GM23248 (cell line): ENCODE results near the gene OPN1MW. TPM values are rescaled to one million over a fixed set of nuclear protein-coding genes. Genes with fewer than 3 reads are reported as not detected.
"Not testable (repeated sequence)": the region's sequence is repeated elsewhere in the genome, so short reads cannot be mapped to it uniquely, and the experiment has no call there.

Experiments used
- DNase-seq: peaks from one replicate; pipeline ENCODE4 v3.0.0-alpha.2; 2015
- H2AFZ ChIP-seq: fragments of 200-600 bp; sonication (generic); 2 replicates; pipeline ENCODE4 v1.6.1; 2016; ENCODE audit warnings: antibody characterized with exemption
- H3F3A ChIP-seq: fragments of 200-600 bp; sonication (generic); 2 replicates; pipeline ENCODE4 v1.6.1; 2016; ENCODE audit warnings: mild to moderate bottlenecking, antibody characterized with exemption, mixed run types; ENCODE audit not compliant: insufficient read depth
- H3K27ac ChIP-seq: fragments of 200-600 bp; sonication (generic); 2 replicates; pipeline ENCODE4 v1.5.1; 2016; ENCODE audit warnings: mild to moderate bottlenecking
- H3K27me3 ChIP-seq: fragments of 200-600 bp; sonication (generic); replicated peaks from 2 replicates; pipeline ENCODE4 v1.6.1; 2016; ENCODE audit warnings: mild to moderate bottlenecking; ENCODE audit not compliant: insufficient read depth
- H3K36me3 ChIP-seq: fragments of 200-600 bp; sonication (generic); 2 replicates; pipeline ENCODE4 v1.6.1; 2016; ENCODE audit warnings: low read depth, mild to moderate bottlenecking
- H3K4me1 ChIP-seq: fragments of 200-600 bp; sonication (generic); 2 replicates; pipeline ENCODE4 v1.6.1; 2016; ENCODE audit warnings: mild to moderate bottlenecking; ENCODE audit not compliant: insufficient read depth
- H3K4me2 ChIP-seq: fragments of 200-600 bp; sonication (generic); one replicate; pipeline ENCODE4 v1.6.1; 2016; ENCODE audit warnings: mild to moderate bottlenecking; ENCODE audit not compliant: unreplicated experiment
- H3K4me3 ChIP-seq: fragments of 200-600 bp; sonication (generic); 2 replicates; pipeline ENCODE4 v1.5.1; 2016; ENCODE audit warnings: mild to moderate bottlenecking
- H3K79me2 ChIP-seq: fragments of 200-600 bp; sonication (generic); 2 replicates; pipeline ENCODE4 v1.6.1; 2016; ENCODE audit warnings: mild to moderate bottlenecking; ENCODE audit not compliant: insufficient read depth
- H3K9ac ChIP-seq: fragments of 200-600 bp; sonication (generic); 2 replicates; pipeline ENCODE4 v1.6.1; 2016; ENCODE audit warnings: mild to moderate bottlenecking
- H3K9me2 ChIP-seq: fragments of 200-600 bp; sonication (generic); 2 replicates; pipeline ENCODE4 v1.6.1; 2016; ENCODE audit warnings: mixed run types, mild to moderate bottlenecking, moderate library complexity; ENCODE audit not compliant: insufficient read depth
- H3K9me3 ChIP-seq: fragments of 200-600 bp; sonication (generic); one replicate; pipeline ENCODE4 v1.6.1; 2017; ENCODE audit warnings: low read depth
- H4K20me1 ChIP-seq: fragments of 200-600 bp; sonication (generic); 2 replicates; pipeline ENCODE4 v1.6.0; 2016; ENCODE audit not compliant: insufficient read depth
- WGBS, 2 experiments: methylation state at CpG; one replicate each; pipeline ENCODE4 v1.1.6; 2015 to 2017; ENCODE audit warnings: low lambda C conversion rate in 2 of 2, low coverage in 1 of 2; ENCODE audit errors: missing lambda C conversion rate in 2 of 2; 5-methylcytosine and 5-hydroxymethylcytosine counted together
- in situ Hi-C: fragments of 300-500 bp; cut with MboI; formaldehyde crosslinking; loops from 2 replicates; pipeline ENCODE4 v1.15.0; 2020
- polyA plus RNA-seq: library from polyadenylated mRNA; unstranded; fragments of >200 nt; fragmentation: Nextera tagmentation; extraction: Ambion mirVana; gene quantifications from 2 replicates; pipeline ENCODE4 v1.2.1, GENCODE V29; 2016
- total RNA-seq: library from RNA; depleted of rRNA; stranded (reverse); fragments of >200 nt; shearing (Covaris generic); gene quantifications from 2 replicates; pipeline ENCODE4 v1.2.3, GENCODE V29; 2014

Gene OPN1MW
- total and polyA plus RNA-seq, 2 experiments from 2014 or later, result not detected

DNA sequence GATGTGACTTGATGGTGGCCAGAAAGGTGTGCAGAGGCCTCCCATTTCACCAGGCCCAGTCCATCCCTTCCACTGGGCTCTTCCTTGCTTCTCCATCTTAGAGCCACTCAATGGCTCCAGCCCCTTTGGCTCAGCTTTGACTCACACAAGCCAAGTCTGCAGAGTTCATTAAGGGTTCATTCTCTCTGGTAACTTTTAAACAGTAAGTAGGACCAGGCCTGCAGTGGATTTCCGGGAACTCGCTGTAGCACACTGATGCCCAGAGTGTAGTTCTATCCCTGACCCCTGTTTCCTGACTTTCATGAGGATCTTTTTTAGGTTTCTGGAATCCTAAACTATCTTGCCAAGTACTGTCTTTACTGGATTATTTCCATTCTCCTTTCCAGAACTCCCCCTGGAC lies 11.9 kb downstream of the OPN1MW start:
- H3K4me3 ChIP-seq, in situ Hi-C loops: not testable (repeated sequence)
- no CpG with 5 or more reads among the region's 2 CpGs for WGBS, 2 experiments

DNA sequence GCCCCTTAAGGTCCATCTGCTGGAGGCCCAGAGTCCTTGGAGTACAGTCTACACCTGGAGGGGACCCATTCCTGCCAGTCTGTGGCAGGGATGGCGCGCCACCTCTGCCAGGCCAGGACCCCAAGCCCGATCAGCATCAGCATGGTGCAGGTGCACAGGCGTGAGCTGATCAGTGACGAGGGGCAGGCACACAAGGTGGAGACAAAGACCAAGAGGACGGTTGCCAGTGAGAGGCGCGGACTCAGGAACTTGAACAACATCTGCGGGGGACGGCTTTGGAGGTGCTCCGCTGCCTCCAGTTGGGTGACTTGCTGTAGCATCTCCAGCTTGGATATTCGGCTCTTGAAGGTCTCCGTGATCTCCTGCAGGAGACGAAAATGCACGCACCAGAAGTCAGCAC lies 14.1 kb downstream of the OPN1MW start:
- H3K36me3 ChIP-seq, H3K4me1 ChIP-seq, H3K4me2 ChIP-seq, H3K9me2 ChIP-seq, H3F3A ChIP-seq, in situ Hi-C loops, H3K4me3 ChIP-seq, H3K9me3 ChIP-seq, H3K9ac ChIP-seq, H3K27me3 ChIP-seq, H2AFZ ChIP-seq, H3K79me2 ChIP-seq, DNase-seq, H4K20me1 ChIP-seq, H3K27ac ChIP-seq: not testable (repeated sequence)
- WGBS, 2 experiments, result no CpG with 5 or more reads among the region's 15 CpGs

More for the DNA sequence above, 11.9 kb downstream of the OPN1MW start:
- H3K4me1 ChIP-seq, H3K4me2 ChIP-seq, H3K9me2 ChIP-seq, H4K20me1 ChIP-seq, DNase-seq, H2AFZ ChIP-seq, H3K27me3 ChIP-seq, H3K9ac ChIP-seq, H3K36me3 ChIP-seq, H3K79me2 ChIP-seq, H3K27ac ChIP-seq, H3K9me3 ChIP-seq, H3F3A ChIP-seq: not testable (repeated sequence)

GRCh38 chrX:154209670-154210418 lies 27.4 kb downstream of the OPN1MW start:
- H2AFZ ChIP-seq, H3K27me3 ChIP-seq, DNase-seq, H3K9me2 ChIP-seq, H3K4me3 ChIP-seq, H3K4me2 ChIP-seq, H3K9me3 ChIP-seq, H4K20me1 ChIP-seq, H3K9ac ChIP-seq, H3K27ac ChIP-seq, in situ Hi-C loops, H3F3A ChIP-seq, H3K79me2 ChIP-seq, H3K36me3 ChIP-seq, H3K4me1 ChIP-seq: not testable (repeated sequence)
- 41% methylated on average over 3 of the region's 21 CpGs; no CpG with 5 or more reads in 1 of the 2 experiments for WGBS, 2 experiments

- H3K79me2 ChIP-seq, H2AFZ ChIP-seq, H3K4me2 ChIP-seq, H3K27me3 ChIP-seq, H4K20me1 ChIP-seq, H3K9ac ChIP-seq, H3F3A ChIP-seq, H3K4me1 ChIP-seq, H3K27ac ChIP-seq, H3K9me2 ChIP-seq, H3K9me3 ChIP-seq, DNase-seq, H3K4me3 ChIP-seq, H3K36me3 ChIP-seq, in situ Hi-C loops: not testable (repeated sequence)
- 53 to 66% methylated on average over 6 to 7 of the region's 9 CpGs for WGBS, 2 experiments
Observed at GRCh38 chrX:154211057-154211456, 28.7 kb downstream of the OPN1MW start.

DNA sequence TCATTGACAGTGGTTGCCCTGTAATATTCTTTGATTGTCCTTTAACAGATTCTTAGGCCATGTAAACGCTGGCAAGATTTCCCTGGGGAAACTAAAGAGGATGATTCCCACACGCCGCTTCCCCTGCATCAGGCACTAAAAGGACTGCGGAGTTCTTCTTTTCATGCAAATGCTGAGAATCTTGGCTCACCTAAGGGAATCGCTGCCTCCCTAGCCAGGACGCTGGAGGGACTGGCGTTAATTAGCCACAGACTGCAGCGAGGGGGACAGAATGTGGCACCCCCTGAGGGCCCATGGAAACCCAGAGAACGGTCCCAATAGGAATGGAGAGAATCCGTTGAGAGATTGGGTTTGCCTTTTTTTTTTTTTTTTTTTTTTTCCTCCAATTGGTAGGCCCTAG lies 29.1 kb downstream of the OPN1MW start:
- WGBS, 2 experiments, result no CpG with 5 or more reads among the region's 10 CpGs
- in situ Hi-C loops, H3K4me2 ChIP-seq, H3K4me3 ChIP-seq, H3K79me2 ChIP-seq, H3K36me3 ChIP-seq, H3K9me2 ChIP-seq, H4K20me1 ChIP-seq, H3K4me1 ChIP-seq, DNase-seq, H3K9me3 ChIP-seq, H2AFZ ChIP-seq, H3K27ac ChIP-seq, H3K27me3 ChIP-seq, H3F3A ChIP-seq, H3K9ac ChIP-seq: not testable (repeated sequence)

- H4K20me1 ChIP-seq, H3K9ac ChIP-seq, H3K4me2 ChIP-seq, H2AFZ ChIP-seq, H3K36me3 ChIP-seq, H3K9me3 ChIP-seq, H3K27ac ChIP-seq, DNase-seq, H3F3A ChIP-seq, H3K4me1 ChIP-seq, H3K4me3 ChIP-seq, H3K9me2 ChIP-seq, in situ Hi-C loops, H3K79me2 ChIP-seq, H3K27me3 ChIP-seq: not testable (repeated sequence)
- no CpG with 5 or more reads among the region's 16 CpGs for WGBS, 2 experiments
Observed at GRCh38 chrX:154219456-154219855, 37.1 kb downstream of the OPN1MW start, which contains the start of gene OPN1MW2. Gene OPN1MW2, plus strand, starts transcription at chrX:154219756. Its CDS starts 60 bp downstream, at chrX:154219816.

DNA sequence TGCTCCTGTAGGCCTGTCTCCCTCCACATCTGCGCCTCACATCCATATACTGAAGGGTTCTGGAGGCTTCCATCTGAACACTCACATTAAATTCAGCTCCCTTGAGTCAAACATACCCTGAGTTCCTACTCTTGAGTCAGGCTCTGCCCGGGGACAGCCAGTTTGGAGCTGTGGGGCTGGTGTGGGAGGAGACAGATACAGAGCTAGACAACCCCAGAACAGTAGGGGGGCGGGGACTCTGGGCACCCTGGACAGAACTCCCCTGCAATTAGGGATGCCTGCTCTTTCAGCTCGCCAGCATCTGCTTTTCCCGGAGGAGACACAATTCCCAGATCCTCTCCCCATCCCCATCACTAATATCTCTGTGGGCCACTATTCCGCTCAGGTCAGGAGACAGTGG lies 42.9 kb downstream of the OPN1MW start:
- DNase-seq, H4K20me1 ChIP-seq, H3K36me3 ChIP-seq, H3K9me3 ChIP-seq, H3K4me1 ChIP-seq, H3K27me3 ChIP-seq, H2AFZ ChIP-seq, H3K9ac ChIP-seq, in situ Hi-C loops, H3K4me3 ChIP-seq, H3K4me2 ChIP-seq, H3F3A ChIP-seq, H3K79me2 ChIP-seq, H3K27ac ChIP-seq, H3K9me2 ChIP-seq: not testable (repeated sequence)
- no CpG with 5 or more reads among the region's 6 CpGs for WGBS, 2 experiments

GRCh38 chrX:154226706-154227105 lies 44.3 kb downstream of the OPN1MW start:
- in situ Hi-C loops, H2AFZ ChIP-seq: not testable (repeated sequence)
- WGBS, 2 experiments, result no CpG with 5 or more reads among the region's 9 CpGs

More at GRCh38 chrX:154226706-154227105, 44.3 kb downstream of the OPN1MW start:
- H4K20me1 ChIP-seq, H3K4me2 ChIP-seq, H3K9ac ChIP-seq, H3K27ac ChIP-seq, H3K27me3 ChIP-seq, H3K9me3 ChIP-seq, H3K4me3 ChIP-seq, H3K79me2 ChIP-seq, H3K36me3 ChIP-seq, DNase-seq, H3K9me2 ChIP-seq, H3K4me1 ChIP-seq, H3F3A ChIP-seq: not testable (repeated sequence)
